ENCODE measurements around the gene LCN12. TPM values are rescaled to one million over a fixed set of nuclear protein-coding genes. Genes with fewer than 3 reads are reported as not detected.

LCN12 gene
- total RNA-seq, 1 donor from 2014 or later, result not detected

DNA sequence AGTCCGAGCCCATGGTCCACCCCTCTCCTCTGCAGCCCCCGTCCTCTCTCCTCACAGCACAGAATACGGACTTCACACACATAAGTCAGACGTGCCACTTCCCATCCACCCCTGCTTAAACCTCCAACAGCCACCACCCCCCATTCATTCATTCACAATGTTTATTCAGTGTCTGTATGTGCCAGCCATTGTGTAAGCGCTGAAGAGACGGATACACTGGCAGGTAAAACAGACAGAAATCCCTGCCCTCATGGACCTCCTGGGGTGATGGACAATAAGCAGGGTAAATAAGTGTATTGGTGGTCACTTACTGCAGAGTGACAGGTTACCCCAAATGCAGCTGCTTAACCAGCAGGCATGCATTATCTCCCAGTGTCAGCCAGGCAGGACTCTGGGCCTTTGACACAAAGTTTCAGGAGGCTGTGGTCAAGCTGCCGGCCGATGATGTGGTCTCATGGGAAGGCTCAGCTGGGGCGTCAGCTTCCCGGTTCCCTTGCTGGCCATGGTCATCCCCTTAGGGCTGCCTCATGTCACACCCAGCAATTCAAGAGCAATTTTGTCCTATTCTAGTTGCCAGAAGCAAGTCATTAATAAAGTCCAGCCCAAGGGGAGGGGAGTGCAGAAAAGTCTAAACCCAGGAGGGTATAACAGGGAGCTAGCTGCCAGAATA, 38.3 kb downstream of the LCN12 start:
- Histone ChIP-seq H3K4me3 (no peak overlapping the region), H3K9me3 (no peaks in the 10 kb centered on the region), H3K27ac (no peak overlapping the region), H3K27me3 (no peaks in the 10 kb centered on the region), H3K4me1 (peaks cover 12 to 16% of the 10 kb centered on the region in 2 donors), H3K36me3 (no peaks in the 10 kb centered on the region)
- intact Hi-C loops (cut with DNase I), result loop anchor here (5.0 kb wide), 1 partner anchor 97 kb away; the partner anchor contains the start of gene MAN1B1
- TF ChIP-seq, protein P1, sequence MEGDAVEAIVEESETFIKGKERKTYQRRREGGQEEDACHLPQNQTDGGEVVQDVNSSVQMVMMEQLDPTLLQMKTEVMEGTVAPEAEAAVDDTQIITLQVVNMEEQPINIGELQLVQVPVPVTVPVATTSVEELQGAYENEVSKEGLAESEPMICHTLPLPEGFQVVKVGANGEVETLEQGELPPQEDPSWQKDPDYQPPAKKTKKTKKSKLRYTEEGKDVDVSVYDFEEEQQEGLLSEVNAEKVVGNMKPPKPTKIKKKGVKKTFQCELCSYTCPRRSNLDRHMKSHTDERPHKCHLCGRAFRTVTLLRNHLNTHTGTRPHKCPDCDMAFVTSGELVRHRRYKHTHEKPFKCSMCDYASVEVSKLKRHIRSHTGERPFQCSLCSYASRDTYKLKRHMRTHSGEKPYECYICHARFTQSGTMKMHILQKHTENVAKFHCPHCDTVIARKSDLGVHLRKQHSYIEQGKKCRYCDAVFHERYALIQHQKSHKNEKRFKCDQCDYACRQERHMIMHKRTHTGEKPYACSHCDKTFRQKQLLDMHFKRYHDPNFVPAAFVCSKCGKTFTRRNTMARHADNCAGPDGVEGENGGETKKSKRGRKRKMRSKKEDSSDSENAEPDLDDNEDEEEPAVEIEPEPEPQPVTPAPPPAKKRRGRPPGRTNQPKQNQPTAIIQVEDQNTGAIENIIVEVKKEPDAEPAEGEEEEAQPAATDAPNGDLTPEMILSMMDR (IDR thresholded peaks at IDR 0.05), result no peak
- no peak for DNase-seq (ENCODE audit: low spot score in 2 of 2)

DNA sequence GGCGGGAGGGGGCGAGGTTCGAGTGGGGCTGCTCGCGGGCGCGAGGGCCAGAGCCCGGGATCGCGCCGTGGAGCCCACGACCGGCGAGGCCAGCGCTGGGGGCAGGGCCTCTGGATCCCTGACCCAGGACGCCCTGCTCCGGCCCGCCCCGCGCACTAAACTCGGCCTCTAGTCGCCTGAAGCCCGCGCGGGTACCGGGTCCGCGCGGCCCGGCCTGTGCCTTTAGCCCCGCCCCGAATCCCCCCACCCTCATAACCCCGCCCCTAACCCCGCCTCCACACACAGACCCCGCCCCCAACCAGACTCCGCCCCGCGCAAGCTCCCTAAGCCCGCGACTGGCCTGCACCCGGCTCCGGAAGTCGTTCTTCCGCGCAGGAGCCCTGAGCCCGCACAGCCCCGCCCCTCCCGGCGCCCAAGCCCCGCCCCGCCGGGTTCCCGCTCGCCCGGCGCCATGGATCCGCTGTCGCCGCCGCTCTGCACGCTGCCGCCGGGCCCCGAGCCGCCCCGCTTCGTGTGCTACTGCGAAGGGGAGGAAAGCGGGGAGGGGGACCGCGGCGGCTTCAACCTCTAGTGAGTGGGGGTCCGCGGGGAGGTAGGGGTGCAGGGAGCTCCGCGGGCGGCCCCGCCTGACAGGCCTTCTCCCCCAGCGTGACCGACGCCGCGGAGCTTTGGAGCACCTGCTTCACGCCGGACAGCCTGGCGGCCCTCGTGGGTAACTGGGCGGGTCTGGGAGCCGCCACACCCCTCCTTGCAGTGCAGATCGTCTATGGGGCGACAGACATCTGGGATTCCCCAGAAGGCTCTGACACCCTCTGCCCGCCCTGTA, 40.1 kb downstream of the LCN12 start, which contains the start of gene PAXX:
Gene PAXX, plus strand, starts transcription at position 430 of the 826 bp plus-strand sequence. Its CDS starts 22 bp downstream, at position 452.
- Histone ChIP-seq H3K9me3 (no peaks in the 10 kb centered on the region), H3K36me3 (no peaks in the 10 kb centered on the region), H3K27me3 (no peaks in the 10 kb centered on the region), H3K4me3 (peak within 1 kb of the TSS; percentile 79 to 85), H3K4me1 (peaks cover 21 to 29% of the 10 kb centered on the region in 2 donors), H3K27ac (peak within 1 kb of the TSS; percentile 66 to 83)
- TF ChIP-seq, protein P1 (IDR thresholded peaks at IDR 0.05), result no peak
- peak; percentile 57 to 93 for DNase-seq (ENCODE audit: low spot score in 2 of 2)
- intact Hi-C loops (cut with DNase I), result loop anchor here (1.0 to 5.0 kb wide), 5 partner anchors 36 to 201 kb away; partner anchors contain the start of genes ABCA2, FBXW5, MAN1B1 and PHPT1

DNA sequence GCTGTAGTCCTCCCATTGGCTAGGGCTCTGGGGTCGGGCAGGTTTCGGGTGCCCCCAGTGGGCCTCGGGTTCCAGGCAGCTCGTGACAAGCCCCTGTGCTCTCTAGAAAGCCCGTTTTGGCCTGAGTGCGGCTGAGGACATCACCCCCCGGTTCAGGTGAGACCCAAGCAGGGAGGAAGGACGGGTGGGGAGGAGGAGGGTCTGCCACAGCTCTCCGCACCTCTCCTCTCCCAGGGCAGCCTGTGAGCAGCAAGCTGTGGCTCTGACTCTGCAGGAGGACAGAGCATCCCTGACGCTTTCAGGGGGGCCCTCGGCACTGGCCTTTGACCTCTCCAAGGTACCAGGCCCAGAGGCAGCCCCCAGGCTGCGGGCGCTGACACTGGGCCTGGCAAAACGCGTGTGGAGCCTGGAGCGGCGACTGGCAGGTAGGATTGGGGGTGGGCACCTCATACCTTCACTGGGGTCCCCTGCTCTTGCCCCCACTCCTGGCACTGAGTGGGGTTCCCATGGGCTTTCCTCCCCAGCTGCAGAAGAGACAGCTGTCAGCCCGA, 40.8 kb downstream of the LCN12 start:
- Histone ChIP-seq H3K27ac (peak overlapping the region; percentile 54 to 62), H3K4me1 (peaks cover 21 to 29% of the 10 kb centered on the region in 2 donors), H3K9me3 (no peaks in the 10 kb centered on the region), H3K36me3 (no peaks in the 10 kb centered on the region), H3K27me3 (no peaks in the 10 kb centered on the region), H3K4me3 (peak overlapping the region; percentile 79 to 85)
- TF ChIP-seq, protein P1 (IDR thresholded peaks at IDR 0.05), result no peak
- no peak for DNase-seq (ENCODE audit: low spot score in 2 of 2)
- intact Hi-C loops (cut with DNase I), result loop anchor here (1.0 to 5.0 kb wide), 5 partner anchors 35 to 202 kb away; partner anchors contain the start of genes ABCA2, FBXW5, MAN1B1 and PHPT1

GRCh38 chr9:136994180-136994887, 42.3 kb downstream of the LCN12 start:
- no peak overlapping the region for H3K27ac ChIP-seq
- no peaks in the 10 kb centered on the region for H3K27me3 ChIP-seq
- intact Hi-C loops (cut with DNase I), result loop anchor here (5.0 kb wide), 1 partner anchor 93 kb away; the partner anchor contains the start of gene MAN1B1
- no peaks in the 10 kb centered on the region for H3K9me3 ChIP-seq
- TF ChIP-seq, protein P1 (IDR thresholded peaks at IDR 0.05), result no peak
- H3K36me3 ChIP-seq, result no peaks in the 10 kb centered on the region
- DNase-seq (ENCODE audit: low spot score in 2 of 2), result no peak
- H3K4me1 ChIP-seq, result peaks cover 21 to 29% of the 10 kb centered on the region in 2 donors
- H3K4me3 ChIP-seq, result peak overlapping the region in 1 of 2 donors; percentile 52

- intact Hi-C loops (cut with DNase I), result loop anchor here (5.0 kb wide), 2 partner anchors 92 to 108 kb away; partner anchors contain the start of genes MAN1B1 and TRAF2
- Histone ChIP-seq H3K36me3 (no peaks in the 10 kb centered on the region), H3K27me3 (no peaks in the 10 kb centered on the region), H3K27ac (no peak overlapping the region), H3K4me3 (peak overlapping the region in 1 of 2 donors; percentile 52), H3K4me1 (peaks cover 21 to 29% of the 10 kb centered on the region in 2 donors), H3K9me3 (no peaks in the 10 kb centered on the region)
- TF ChIP-seq, protein P1 (IDR thresholded peaks at IDR 0.05), result no peak
- DNase-seq (ENCODE audit: low spot score in 2 of 2), result no peak
Measured at GRCh38 chr9:136994888-136995230, 42.8 kb downstream of the LCN12 start.

Data from ascending aorta (tissue), 2 donors.